HEK293 (cell line): Measurements from ENCODE around the gene PPP1R10.
A peak's percentile ranks its signal among the peaks of the same experiment; 100 is the strongest.

Experiments
- CTCF ChIP-seq: fragments of 450-650 bp; formaldehyde crosslinking; IDR thresholded peaks from 2 replicates; pipeline ENCODE4 v1.5.1; 2016; ENCODE audit warnings: missing biosample characterization, missing genetic modification characterization
- ELK4 ChIP-seq: IDR thresholded peaks from 2 replicates; pipeline ENCODE4 v1.6.1; 2011; ENCODE audit warnings: mild to moderate bottlenecking, low read depth, low read length, borderline replicate concordance
- KLF9 ChIP-seq: fragments of 450-650 bp; formaldehyde crosslinking; IDR thresholded peaks from 2 replicates; pipeline ENCODE4 v1.5.1; 2016; ENCODE audit warnings: missing biosample characterization, missing genetic modification characterization, low read depth
- TCF7L2 ChIP-seq: IDR thresholded peaks from 2 replicates; pipeline ENCODE4 v1.6.1; 2011; ENCODE audit warnings: low read depth, mild to moderate bottlenecking, inconsistent platforms, low read length, moderate library complexity, borderline replicate concordance
- TRIM28 ChIP-seq: IDR thresholded peaks from 2 replicates; pipeline ENCODE4 v1.6.1; 2011; ENCODE audit warnings: low read length, control low read depth, borderline replicate concordance
- ZFHX2 ChIP-seq: fragments of 450-650 bp; formaldehyde crosslinking; conservative IDR thresholded peaks from 2 replicates; pipeline ENCODE4 v1.5.1; 2016; ENCODE audit warnings: missing biosample characterization, missing genetic modification characterization
- ZFP3 ChIP-seq: fragments of 450-650 bp; formaldehyde crosslinking; IDR thresholded peaks from 2 replicates; pipeline ENCODE4 v1.5.1; 2016; ENCODE audit warnings: low read depth, missing biosample characterization, missing genetic modification characterization
- ZNF560 ChIP-seq: fragments of 450-650 bp; formaldehyde crosslinking; IDR thresholded peaks from 2 replicates; pipeline ENCODE4 v1.5.1; 2017; ENCODE audit warnings: missing biosample characterization, missing genetic modification characterization, borderline replicate concordance
- ZNF561 ChIP-seq: fragments of 450-650 bp; IDR thresholded peaks from 2 replicates; pipeline ENCODE4 v1.5.1; 2018; ENCODE audit warnings: missing biosample characterization, missing genetic modification characterization, borderline replicate concordance
- ZNF623 ChIP-seq: fragments of 450-650 bp; formaldehyde crosslinking; IDR thresholded peaks from 2 replicates; pipeline ENCODE4 v1.5.1; 2016; ENCODE audit warnings: missing biosample characterization, missing genetic modification characterization
- ZNF785 ChIP-seq: fragments of 450-650 bp; formaldehyde crosslinking; IDR thresholded peaks from 2 replicates; pipeline ENCODE4 v1.5.1; 2016; ENCODE audit warnings: missing biosample characterization, missing genetic modification characterization

- no peak for TF ChIP-seq ELK4
- no peak for TF ChIP-seq ZNF560
- TF ChIP-seq CTCF: no peak
- TF ChIP-seq TCF7L2: no peak
- TF ChIP-seq ZNF785 (tag by site-specific recombination): no peak
- no peak for TF ChIP-seq ZFP3 (tag by site-specific recombination)
- no peak for TF ChIP-seq ZNF561
- no peak for TF ChIP-seq TRIM28
- peak; percentile 82 for TF ChIP-seq ZFHX2 (tag by site-specific recombination)
- 0 out of 2 replicates have a peak, but pooled peaks have one; percentile 15 for TF ChIP-seq KLF9
- no peak for TF ChIP-seq ZNF623
These were observed 48.8 kb downstream of the PPP1R10 start for GRCh38 chr6:30568245-30568644.
